Astrocyte (in vitro differentiated cells and primary cell): ENCODE measurements around the gene PLA2G2F. TPM values are rescaled to one million over a fixed set of nuclear protein-coding genes. Genes with fewer than 3 reads are reported as not detected.

Source experiments
- DNase-seq: peaks from one replicate; pipeline ENCODE4 v3.0.0-alpha.2; 2010; ENCODE audit warnings: low read depth
- FAIRE-seq: peaks from 2 replicates; lab custom pipeline; 2011; peaks lifted over from hg19 to GRCh38; lab: Jason Lieb, UNC
- H2AFZ ChIP-seq: 2 replicates; pipeline ENCODE4 v1.6.0; 2012; ENCODE audit warnings: low read depth, low read length, inconsistent platforms
- H3K27ac ChIP-seq: 2 replicates; pipeline ENCODE4 v1.5.1; 2011; ENCODE audit warnings: low read depth, low read length, inconsistent platforms
- H3K27me3 ChIP-seq: 2 replicates; pipeline ENCODE4 v1.6.0; 2011; ENCODE audit warnings: low read length, inconsistent platforms; ENCODE audit not compliant: insufficient read depth
- H3K36me3 ChIP-seq: 2 replicates; pipeline ENCODE4 v1.5.1; 2011; ENCODE audit warnings: low read length, inconsistent platforms; ENCODE audit not compliant: insufficient read depth
- H3K4me1 ChIP-seq: 2 replicates; pipeline ENCODE4 v1.5.1; 2011; ENCODE audit warnings: low read length, inconsistent platforms; ENCODE audit not compliant: insufficient read depth
- H3K4me2 ChIP-seq: 2 replicates; pipeline ENCODE4 v1.6.0; 2012; ENCODE audit warnings: low read length, inconsistent platforms
- H3K4me3 ChIP-seq: 2 replicates; pipeline ENCODE4 v1.5.1; 2011; ENCODE audit warnings: low read depth, mild to moderate bottlenecking, low read length, inconsistent platforms; ENCODE audit not compliant: insufficient read depth
- H3K79me2 ChIP-seq: 2 replicates; pipeline ENCODE4 v1.6.0; 2012; ENCODE audit warnings: mild to moderate bottlenecking, low read length, inconsistent platforms; ENCODE audit not compliant: insufficient read depth
- H3K9ac ChIP-seq: 2 replicates; pipeline ENCODE4 v1.6.0; 2012; ENCODE audit warnings: mild to moderate bottlenecking, low read length, inconsistent platforms
- H3K9me3 ChIP-seq: 2 replicates; pipeline ENCODE4 v1.5.1; 2012; ENCODE audit warnings: low read depth, mild to moderate bottlenecking, low read length, inconsistent platforms; ENCODE audit not compliant: insufficient read depth
- H4K20me1 ChIP-seq: 2 replicates; pipeline ENCODE4 v1.6.0; 2012; ENCODE audit warnings: low read length, inconsistent platforms; ENCODE audit not compliant: insufficient read depth
- H3K27ac Mint-ChIP-seq: one replicate; pipeline ENCODE4 v1.8.0; 2021; ENCODE audit warnings: mild to moderate bottlenecking, mixed read lengths; ENCODE audit not compliant: unreplicated experiment
- H3K27me3 Mint-ChIP-seq: one replicate; pipeline ENCODE4 v1.8.0; 2021; ENCODE audit warnings: low read depth, mixed read lengths; ENCODE audit not compliant: unreplicated experiment
- H3K36me3 Mint-ChIP-seq: one replicate; pipeline ENCODE4 v1.8.0; 2021; ENCODE audit warnings: low read depth, mixed read lengths; ENCODE audit not compliant: unreplicated experiment
- H3K4me1 Mint-ChIP-seq: one replicate; pipeline ENCODE4 v1.8.0; 2021; ENCODE audit warnings: low read depth, mixed read lengths; ENCODE audit not compliant: unreplicated experiment
- H3K4me3 Mint-ChIP-seq: one replicate; pipeline ENCODE4 v1.8.0; 2021; ENCODE audit warnings: mild to moderate bottlenecking, moderate library complexity, mixed read lengths; ENCODE audit not compliant: unreplicated experiment
- H3K9me3 Mint-ChIP-seq: one replicate; pipeline ENCODE4 v1.8.0; 2021; ENCODE audit warnings: mild to moderate bottlenecking, mixed read lengths; ENCODE audit not compliant: unreplicated experiment
- CTCF ChIP-seq: IDR thresholded peaks from 2 replicates; pipeline ENCODE4 v1.5.1; 2011; ENCODE audit warnings: low read depth, mild to moderate bottlenecking, inconsistent platforms, low read length, moderate library complexity; ENCODE audit not compliant: insufficient read depth
- EZH2 ChIP-seq: IDR thresholded peaks from 2 replicates; pipeline ENCODE4 v1.6.1; 2012; ENCODE audit warnings: mild to moderate bottlenecking, low read length, inconsistent platforms; ENCODE audit not compliant: insufficient read depth
- total RNA-seq: library from RNA; stranded (reverse); gene quantifications from 2 replicates; pipeline ENCODE4 v1.2.1, GENCODE V29; 2021

The PLA2G2F gene
- total RNA-seq, 1 donor from 2014 or later, result 0.23 TPM

- Histone ChIP-seq H3K4me3 (no peak overlapping the region), H3K4me1 (peaks cover 7% of the 10 kb centered on the region), H3K9me3 (no peaks in the 10 kb centered on the region), H3K9ac (no peak overlapping the region), H3K27ac (no peak overlapping the region), H3K36me3 (no peaks in the 10 kb centered on the region), H3K27me3 (peaks cover 48% of the 10 kb centered on the region), H3K79me2 (no peaks in the 10 kb centered on the region), H4K20me1 (no peaks in the 10 kb centered on the region), H2AFZ (no peak overlapping the region), H3K4me2 (no peak overlapping the region)
- DNase-seq (no peak), FAIRE-seq (no peak)
- H3K9me3 Mint-ChIP-seq, result peaks cover 13% of the 10 kb centered on the region
- peaks cover 4% of the 10 kb centered on the region for H3K36me3 Mint-ChIP-seq
- H3K27ac Mint-ChIP-seq, result no peak overlapping the region
- peaks cover 13% of the 10 kb centered on the region for H3K4me1 Mint-ChIP-seq
- TF ChIP-seq CTCF (no peak), EZH2 (no peak)
- H3K27me3 Mint-ChIP-seq, result peaks cover 72% of the 10 kb centered on the region
- H3K4me3 Mint-ChIP-seq, result no peak overlapping the region
Observed at GRCh38 chr1:20188455-20188817, 49.3 kb downstream of the PLA2G2F start.

GRCh38 chr1:20189664-20190063 is 50.5 kb downstream of the PLA2G2F start:
- Histone ChIP-seq H3K9me3 (no peaks in the 10 kb centered on the region), H3K9ac (no peak overlapping the region), H3K79me2 (no peaks in the 10 kb centered on the region), H3K27ac (no peak overlapping the region), H3K27me3 (peaks cover 48% of the 10 kb centered on the region), H4K20me1 (no peaks in the 10 kb centered on the region), H3K36me3 (no peaks in the 10 kb centered on the region), H3K4me2 (no peak overlapping the region), H3K4me1 (peaks cover 7% of the 10 kb centered on the region), H3K4me3 (no peak overlapping the region), H2AFZ (no peak overlapping the region)
- Mint-ChIP-seq H3K4me3 (no peak overlapping the region), H3K9me3 (peaks cover 7% of the 10 kb centered on the region), H3K27me3 (peaks cover 66% of the 10 kb centered on the region), H3K4me1 (peaks cover 13% of the 10 kb centered on the region), H3K36me3 (peaks cover 4% of the 10 kb centered on the region), H3K27ac (no peak overlapping the region)
- FAIRE-seq (no peak), DNase-seq (no peak)
- TF ChIP-seq CTCF (no peak), EZH2 (no peak)

- TF ChIP-seq CTCF, result no peak
- no peak for TF ChIP-seq EZH2
- no peaks in the 10 kb centered on the region for H3K9me3 ChIP-seq
- peaks cover 13% of the 10 kb centered on the region for H3K4me1 Mint-ChIP-seq
- no peak overlapping the region for H3K4me3 ChIP-seq
- peaks cover 65% of the 10 kb centered on the region for H3K27me3 Mint-ChIP-seq
- peaks cover 48% of the 10 kb centered on the region for H3K27me3 ChIP-seq
- no peaks in the 10 kb centered on the region for H4K20me1 ChIP-seq
- H3K27ac ChIP-seq, result no peak overlapping the region
- H3K4me2 ChIP-seq, result no peak overlapping the region
- FAIRE-seq (no peak), DNase-seq (no peak)
- H2AFZ ChIP-seq, result no peak overlapping the region
- H3K36me3 Mint-ChIP-seq, result peaks cover 2% of the 10 kb centered on the region
- H3K27ac Mint-ChIP-seq, result no peak overlapping the region
- H3K4me1 ChIP-seq, result peaks cover 7% of the 10 kb centered on the region
- H3K79me2 ChIP-seq, result no peaks in the 10 kb centered on the region
- no peak overlapping the region for H3K4me3 Mint-ChIP-seq
- no peaks in the 10 kb centered on the region for H3K36me3 ChIP-seq
- H3K9ac ChIP-seq, result no peak overlapping the region
- peaks cover 3% of the 10 kb centered on the region for H3K9me3 Mint-ChIP-seq
Observed at GRCh38 chr1:20190256-20191160, 51.4 kb downstream of the PLA2G2F start.
